Epithelial cell of proximal tubule (primary cell): Measurements from ENCODE around the gene SPEM2. TPM values are rescaled to one million over a fixed set of nuclear protein-coding genes. Genes with fewer than 3 reads are reported as not detected.

ENCODE experiments used
- DNase-seq: peaks from one replicate; pipeline ENCODE4 v3.0.0-alpha.2; 2011; ENCODE audit warnings: low read depth
- H3K4me3 ChIP-seq: 2 replicates; pipeline ENCODE4 v1.5.1; 2011; ENCODE audit warnings: low read depth, mild to moderate bottlenecking, low read length
- total RNA-seq: library from RNA; depleted of rRNA; stranded (reverse); fragments of >200 nt; gene quantifications from 2 replicates; pipeline ENCODE4 v1.2.3, GENCODE V29; 2015
- TF ChIP-seq, protein P1 (sequence below): conservative IDR thresholded peaks from 2 replicates; pipeline ENCODE4 v1.5.1; 2012; ENCODE audit warnings: low read depth, mild to moderate bottlenecking, low read length

The SPEM2 gene
- total RNA-seq, 1 donor from 2014 or later = not detected

DNA sequence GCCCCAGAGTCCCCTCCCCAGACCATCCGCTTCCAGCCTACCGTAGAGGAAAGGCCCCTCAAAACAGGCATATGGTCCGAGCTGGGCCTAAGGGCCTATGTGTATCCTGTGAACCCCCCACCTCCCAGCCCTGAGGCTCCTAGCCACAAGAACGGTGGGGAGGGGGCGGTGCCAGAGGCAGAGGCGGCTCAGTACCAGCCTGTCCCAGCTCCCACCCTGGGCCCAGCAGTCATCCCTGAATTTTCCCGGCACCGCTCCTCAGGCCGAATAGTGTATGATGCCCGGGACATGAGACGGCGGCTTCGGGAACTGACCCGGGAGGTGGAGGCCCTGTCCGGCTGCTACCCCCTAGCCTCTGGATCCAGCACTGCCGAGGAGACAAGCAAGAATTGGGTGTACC, 4.2 kb upstream of the SPEM2 start:
- TF ChIP-seq, protein P1, sequence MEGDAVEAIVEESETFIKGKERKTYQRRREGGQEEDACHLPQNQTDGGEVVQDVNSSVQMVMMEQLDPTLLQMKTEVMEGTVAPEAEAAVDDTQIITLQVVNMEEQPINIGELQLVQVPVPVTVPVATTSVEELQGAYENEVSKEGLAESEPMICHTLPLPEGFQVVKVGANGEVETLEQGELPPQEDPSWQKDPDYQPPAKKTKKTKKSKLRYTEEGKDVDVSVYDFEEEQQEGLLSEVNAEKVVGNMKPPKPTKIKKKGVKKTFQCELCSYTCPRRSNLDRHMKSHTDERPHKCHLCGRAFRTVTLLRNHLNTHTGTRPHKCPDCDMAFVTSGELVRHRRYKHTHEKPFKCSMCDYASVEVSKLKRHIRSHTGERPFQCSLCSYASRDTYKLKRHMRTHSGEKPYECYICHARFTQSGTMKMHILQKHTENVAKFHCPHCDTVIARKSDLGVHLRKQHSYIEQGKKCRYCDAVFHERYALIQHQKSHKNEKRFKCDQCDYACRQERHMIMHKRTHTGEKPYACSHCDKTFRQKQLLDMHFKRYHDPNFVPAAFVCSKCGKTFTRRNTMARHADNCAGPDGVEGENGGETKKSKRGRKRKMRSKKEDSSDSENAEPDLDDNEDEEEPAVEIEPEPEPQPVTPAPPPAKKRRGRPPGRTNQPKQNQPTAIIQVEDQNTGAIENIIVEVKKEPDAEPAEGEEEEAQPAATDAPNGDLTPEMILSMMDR = no peak
- H3K4me3 ChIP-seq = no peak overlapping the region
- DNase-seq = no peak

- DNase-seq = no peak
- no peak overlapping the region for H3K4me3 ChIP-seq
- TF ChIP-seq, protein P1 = no peak
These were observed 1.7 kb upstream of the SPEM2 start for GRCh38 chr17:7423679-7424078.

DNA sequence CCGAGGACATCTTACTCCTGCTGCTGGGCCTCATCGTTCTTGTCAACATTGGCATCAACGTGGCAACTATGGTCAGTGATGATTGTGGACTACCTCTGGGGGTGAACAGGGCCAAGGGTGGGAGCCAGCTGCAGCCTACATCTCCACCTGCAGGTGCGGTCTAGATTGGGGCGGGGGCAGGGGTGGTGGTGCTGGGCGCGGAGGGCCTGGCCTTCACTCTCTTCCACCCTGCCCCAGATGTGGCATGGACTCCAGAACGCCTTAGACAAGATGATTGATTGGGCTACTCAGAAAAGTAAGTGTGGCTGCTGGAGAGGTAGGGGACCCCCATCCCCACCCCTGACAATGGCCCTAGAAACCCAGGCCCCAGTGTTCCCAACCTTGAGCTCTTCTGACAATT, 340 bp downstream of the SPEM2 start:
- H3K4me3 ChIP-seq = no peak overlapping the region
- TF ChIP-seq, protein P1 = no peak
- no peak for DNase-seq

- H3K4me3 ChIP-seq = no peak overlapping the region
- DNase-seq = no peak
- TF ChIP-seq, protein P1 = no peak
These were observed 917 bp downstream of the SPEM2 start for GRCh38 chr17:7426203-7426863.

- TF ChIP-seq, protein P1 = no peak
- no peak overlapping the region for H3K4me3 ChIP-seq
- no peak for DNase-seq
These were observed 1.6 kb downstream of the SPEM2 start for GRCh38 chr17:7426896-7427489.

DNA sequence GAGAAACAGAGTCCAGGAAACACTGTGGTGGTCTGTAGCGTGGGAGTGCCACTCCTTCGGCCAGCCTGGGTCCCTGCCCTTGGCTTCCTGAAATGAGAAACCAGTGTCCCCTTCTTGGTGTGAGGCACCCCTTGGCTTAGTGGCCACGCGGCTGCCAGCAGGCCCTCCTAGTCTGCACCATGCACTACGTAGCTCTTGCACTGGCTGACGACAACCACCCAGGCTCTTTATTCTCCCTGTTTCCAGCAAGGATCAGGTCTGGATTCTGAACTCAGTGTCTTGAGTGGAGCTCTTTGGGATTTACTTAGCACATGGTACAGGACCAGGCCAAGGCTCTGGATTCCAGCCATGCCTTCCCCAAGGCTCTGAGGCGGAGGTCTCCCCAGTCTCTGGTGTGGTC, 2.1 kb downstream of the SPEM2 start:
- TF ChIP-seq, protein P1 = no peak
- H3K4me3 ChIP-seq = no peak overlapping the region
- DNase-seq = no peak

- no peak within 1 kb of the TSS for H3K4me3 ChIP-seq
- DNase-seq = no peak
- TF ChIP-seq, protein P1 = no peak
These were observed 3.1 kb downstream of the SPEM2 start, which contains the start of gene SPEM3 for GRCh38 chr17:7428557-7428956. TSS of gene SPEM3 (plus strand) at chr17:7428857. CDS start at chr17:7428903, 46 bp downstream.
